H9 (cell line): ENCODE measurements around the gene TAPBPL. TPM values are rescaled to one million over a fixed set of nuclear protein-coding genes. Genes with fewer than 3 reads are reported as not detected.

Source experiments
- DNase-seq: peaks from one replicate; pipeline ENCODE4 v3.0.0-alpha.2; 2017
- H2AFZ ChIP-seq: one replicate; pipeline ENCODE4 v1.6.1; 2013; ENCODE audit warnings: mild to moderate bottlenecking, low read length, control low read depth, moderate library complexity
- H2AK5ac ChIP-seq: 2 replicates; pipeline ENCODE4 v1.6.1; 2013; ENCODE audit warnings: low read length, control low read depth, mixed read lengths; ENCODE audit not compliant: insufficient read length
- H2BK120ac ChIP-seq: one replicate; pipeline ENCODE4 v1.6.1; 2013; ENCODE audit warnings: low read depth, mild to moderate bottlenecking, low read length, control low read depth, inconsistent platforms; ENCODE audit not compliant: poor library complexity, severe bottlenecking
- H2BK12ac ChIP-seq: 2 replicates; pipeline ENCODE4 v1.6.1; 2013; ENCODE audit warnings: low read length, control low read depth, mixed read lengths, low read depth; ENCODE audit not compliant: insufficient read length
- H2BK15ac ChIP-seq: 2 replicates; pipeline ENCODE4 v1.6.1; 2013; ENCODE audit warnings: low read depth, low read length, control low read depth
- H2BK20ac ChIP-seq: one replicate; pipeline ENCODE4 v1.6.1; 2013; ENCODE audit warnings: low read depth, mild to moderate bottlenecking, low read length, control low read depth, inconsistent platforms; ENCODE audit not compliant: poor library complexity, severe bottlenecking
- H2BK5ac ChIP-seq: 2 replicates; pipeline ENCODE4 v1.6.1; 2013; ENCODE audit warnings: low read length, control low read depth, mixed read lengths; ENCODE audit not compliant: insufficient read length
- H3K14ac ChIP-seq: 2 replicates; pipeline ENCODE4 v1.6.1; 2013; ENCODE audit warnings: low read length, control low read depth; ENCODE audit not compliant: insufficient read depth
- H3K18ac ChIP-seq: 2 replicates; pipeline ENCODE4 v1.6.1; 2013; ENCODE audit warnings: low read depth, mild to moderate bottlenecking, mixed read lengths, low read length, control low read depth; ENCODE audit not compliant: insufficient read length
- H3K23ac ChIP-seq: 2 replicates; pipeline ENCODE4 v1.6.1; 2013; ENCODE audit warnings: low read length, control low read depth, mixed read lengths, low read depth; ENCODE audit not compliant: insufficient read length
- H3K23me2 ChIP-seq: 2 replicates; pipeline ENCODE4 v1.6.1; 2013; ENCODE audit warnings: low read depth, mild to moderate bottlenecking, mixed read lengths, low read length, control low read depth; ENCODE audit not compliant: insufficient read length, poor library complexity, severe bottlenecking
- H3K27ac ChIP-seq: 2 replicates; pipeline ENCODE4 v1.5.1; 2013; ENCODE audit warnings: low read length, control low read depth, mixed read lengths, low read depth; ENCODE audit not compliant: insufficient read length
- H3K27me3 ChIP-seq: 2 replicates; pipeline ENCODE4 v1.6.1; 2013; ENCODE audit warnings: low read length, control low read depth, inconsistent platforms; ENCODE audit not compliant: insufficient read depth
- H3K4ac ChIP-seq: 2 replicates; pipeline ENCODE4 v1.6.1; 2013; ENCODE audit warnings: low read depth, mild to moderate bottlenecking, control low read depth, inconsistent platforms, low read length, moderate library complexity
- H3K4me1 ChIP-seq: 2 replicates; pipeline ENCODE4 v1.6.1; 2013; ENCODE audit warnings: low read length, control low read depth, inconsistent platforms; ENCODE audit not compliant: insufficient read depth
- H3K4me2 ChIP-seq: 2 replicates; pipeline ENCODE4 v1.6.1; 2013; ENCODE audit warnings: low read length, control low read depth, mixed read lengths; ENCODE audit not compliant: insufficient read length, insufficient read depth
- H3K56ac ChIP-seq: 2 replicates; pipeline ENCODE4 v1.6.1; 2013; ENCODE audit warnings: low read depth, mild to moderate bottlenecking, mixed read lengths, low read length, control low read depth; ENCODE audit not compliant: insufficient read length
- H3K79me1 ChIP-seq: 2 replicates; pipeline ENCODE4 v1.6.1; 2013; ENCODE audit warnings: low read depth, mild to moderate bottlenecking, moderate library complexity, low read length, control low read depth, inconsistent platforms; ENCODE audit not compliant: insufficient read depth, poor library complexity, severe bottlenecking
- H3K79me2 ChIP-seq: 2 replicates; pipeline ENCODE4 v1.6.1; 2013; ENCODE audit warnings: low read length, control low read depth, inconsistent platforms; ENCODE audit not compliant: insufficient read depth
- H3K9ac ChIP-seq: 2 replicates; pipeline ENCODE4 v1.6.1; 2013; ENCODE audit warnings: low read length, control low read depth, mixed read lengths; ENCODE audit not compliant: insufficient read length; ENCODE audit errors: extremely low read depth
- H3K9me3 ChIP-seq: one replicate; pipeline ENCODE4 v1.6.1; 2013; ENCODE audit warnings: low read depth, low read length, inconsistent platforms; ENCODE audit not compliant: control insufficient read depth
- H3T11ph ChIP-seq: one replicate; pipeline ENCODE4 v1.6.1; 2013; ENCODE audit warnings: mild to moderate bottlenecking, low read length, control low read depth, inconsistent platforms
- H4K20me1 ChIP-seq: one replicate; pipeline ENCODE4 v1.6.1; 2013; ENCODE audit not compliant: control insufficient read depth, insufficient read length, insufficient read depth
- H4K5ac ChIP-seq: 2 replicates; pipeline ENCODE4 v1.6.1; 2013; ENCODE audit warnings: low read depth, mild to moderate bottlenecking, mixed read lengths, low read length, control low read depth; ENCODE audit not compliant: insufficient read length
- H4K8ac ChIP-seq: replicated peaks from 2 replicates; pipeline ENCODE4 v1.6.1; 2013; ENCODE audit warnings: low read length, control low read depth, mixed read lengths, low read depth; ENCODE audit not compliant: insufficient read length
- H4K91ac ChIP-seq: 2 replicates; pipeline ENCODE4 v1.6.1; 2013; ENCODE audit warnings: low read depth, mild to moderate bottlenecking, moderate library complexity, mixed read lengths, low read length, control low read depth; ENCODE audit not compliant: insufficient read length
- H3K27ac Mint-ChIP-seq, 3 experiments: 2 replicates in 2 of 3; 3 replicates in 1 of 3; pipeline ENCODE4 v1.8.0; 2020 to 2021; ENCODE audit warnings: mixed read lengths in 3 of 3, mild to moderate bottlenecking in 1 of 3, moderate library complexity in 1 of 3
- H3K27me3 Mint-ChIP-seq: 2 replicates; pipeline ENCODE4 v1.8.0; 2021; ENCODE audit warnings: low read depth, mild to moderate bottlenecking, moderate library complexity, mixed read lengths
- H3K36me3 Mint-ChIP-seq, 3 experiments: 2 replicates in 2 of 3; 3 replicates in 1 of 3; pipeline ENCODE4 v1.8.0; 2020 to 2021; ENCODE audit warnings: low read depth in 3 of 3, mixed read lengths in 3 of 3; ENCODE audit not compliant: insufficient read depth in 1 of 3
- H3K4me1 Mint-ChIP-seq, 2 experiments: 2 replicates each; pipeline ENCODE4 v1.8.0; 2020; ENCODE audit warnings: mixed read lengths in 2 of 2
- H3K4me3 Mint-ChIP-seq, 2 experiments: 2 replicates in 1 of 2; 3 replicates in 1 of 2; pipeline ENCODE4 v1.8.0; 2020 to 2021; ENCODE audit warnings: mild to moderate bottlenecking in 2 of 2, mixed read lengths in 2 of 2, moderate library complexity in 1 of 2
- H3K9me3 Mint-ChIP-seq, 2 experiments: 2 replicates in 1 of 2; 3 replicates in 1 of 2; pipeline ENCODE4 v1.8.0; 2020; ENCODE audit warnings: mild to moderate bottlenecking in 2 of 2, mixed read lengths in 2 of 2, moderate library complexity in 1 of 2
- CTCF ChIP-seq: fragments of 200-600 bp; sonication (generic); conservative IDR thresholded peaks from 3 replicates; pipeline ENCODE4 v1.8.0; 2021; ENCODE audit warnings: antibody characterized with exemption, mild to moderate bottlenecking
- WGBS: extraction: QIAGEN DNeasy Blood & Tissue Kit; methylation state at CpG from one replicate; pipeline ENCODE4 v1.1.7; 2013; ENCODE audit warnings: missing lambda C conversion rate, low lambda C conversion rate, mixed read lengths; ENCODE audit not compliant: insufficient read length; ENCODE audit errors: extremely low coverage; 5-methylcytosine and 5-hydroxymethylcytosine counted together
- total RNA-seq: library from RNA; stranded (reverse); gene quantifications from 2 replicates; pipeline ENCODE4 v1.2.1, GENCODE V29; 2021

Gene TAPBPL
- total RNA-seq, 1 experiment from 2014 or later: 1.4 TPM

GRCh38 chr12:6440391-6440790 lies 11.5 kb upstream of the TAPBPL start:
- WGBS: no CpG with 5 or more reads among the region's 1 CpG
- no peak overlapping the region for H3K27ac Mint-ChIP-seq
- TF ChIP-seq CTCF: no peak

More at GRCh38 chr12:6440391-6440790, 11.5 kb upstream of the TAPBPL start:
- no peak overlapping the region for H3K4ac ChIP-seq
- no peaks in the 10 kb centered on the region; a peak in 2 of 7 replicates for H3K36me3 Mint-ChIP-seq
- no peak overlapping the region for H3K14ac ChIP-seq
- peaks cover 8 to 13% of the 10 kb centered on the region in 2 experiments for H3K4me1 Mint-ChIP-seq
- no peak overlapping the region for H3K27ac ChIP-seq
- H4K8ac ChIP-seq: no peak overlapping the region
- H2BK120ac ChIP-seq: no peak overlapping the region
- H3T11ph ChIP-seq: no peak overlapping the region
- no peak overlapping the region for H3K23ac ChIP-seq
- H3K9me3 ChIP-seq: no peaks in the 10 kb centered on the region
- H4K91ac ChIP-seq: no peak overlapping the region
- H3K56ac ChIP-seq: no peak overlapping the region
- H2AFZ ChIP-seq: no peak overlapping the region
- no peaks in the 10 kb centered on the region; the same call in 1 of the 2 replicates for H3K27me3 ChIP-seq
- 0 out of 5 replicates have a peak, but pooled peaks cover 0 to 2% of the 10 kb centered on the region in 2 experiments for H3K9me3 Mint-ChIP-seq
- H2BK15ac ChIP-seq: no peak overlapping the region
- no peak overlapping the region for H3K4me3 Mint-ChIP-seq
- no peak for DNase-seq
- no peaks in the 10 kb centered on the region for H3K79me2 ChIP-seq
- H2BK5ac ChIP-seq: no peak overlapping the region
- H3K23me2 ChIP-seq: no peaks in the 10 kb centered on the region
- H4K5ac ChIP-seq: no peak overlapping the region
- no peak overlapping the region for H3K18ac ChIP-seq
- H3K27me3 Mint-ChIP-seq: no peaks in the 10 kb centered on the region; the same call in 1 of the 2 replicates
- H4K20me1 ChIP-seq: no peaks in the 10 kb centered on the region
- no peak overlapping the region for H3K4me2 ChIP-seq
- H3K4me1 ChIP-seq: no peaks in the 10 kb centered on the region
- no peak overlapping the region for H2AK5ac ChIP-seq
- no peak overlapping the region for H2BK12ac ChIP-seq
- H3K79me1 ChIP-seq: no peaks in the 10 kb centered on the region
- no peak overlapping the region for H2BK20ac ChIP-seq
- H3K9ac ChIP-seq: no peak overlapping the region
